NK-92 (cell line): Measurements from ENCODE around the gene CIC.

Experiments used
- DNase-seq: peaks from one replicate; lab custom pipeline; 2025; ENCODE audit not compliant: unreplicated experiment; lab: John Stamatoyannopoulos, UW

CIC gene

DNA sequence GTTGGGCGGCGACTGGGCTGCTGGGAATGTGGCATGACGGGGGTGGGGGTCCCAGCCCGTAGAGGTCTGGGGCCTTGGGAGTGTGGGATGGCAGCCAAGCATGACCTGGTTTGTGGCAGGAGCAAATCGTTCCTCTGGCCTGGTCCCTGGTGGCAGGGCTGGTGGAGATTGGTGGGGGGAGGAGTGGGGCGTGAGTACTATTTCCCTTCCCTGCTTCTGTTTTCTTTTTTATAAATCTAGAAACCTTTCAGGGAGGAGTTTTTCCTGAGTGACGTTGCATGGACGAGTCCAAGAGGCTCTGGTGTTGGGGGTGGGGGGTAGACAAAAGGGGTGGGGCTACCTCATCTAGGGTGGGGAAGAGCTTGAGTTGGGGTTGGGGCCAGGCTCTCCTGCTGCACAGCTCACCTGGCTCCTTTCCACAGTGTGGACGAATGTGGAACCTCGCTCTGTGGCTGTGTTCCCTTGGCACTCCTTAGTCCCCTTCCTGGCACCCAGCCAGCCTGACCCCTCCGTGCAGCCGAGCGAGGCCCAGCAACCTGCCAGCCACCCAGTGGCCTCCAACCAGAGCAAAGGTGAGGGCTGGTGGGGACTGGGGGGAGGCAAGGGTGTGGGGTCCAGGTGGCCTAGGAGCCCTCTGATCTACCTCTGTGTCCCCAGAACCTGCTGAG, 17.4 kb downstream of the CIC start:
- no peak for DNase-seq

DNA sequence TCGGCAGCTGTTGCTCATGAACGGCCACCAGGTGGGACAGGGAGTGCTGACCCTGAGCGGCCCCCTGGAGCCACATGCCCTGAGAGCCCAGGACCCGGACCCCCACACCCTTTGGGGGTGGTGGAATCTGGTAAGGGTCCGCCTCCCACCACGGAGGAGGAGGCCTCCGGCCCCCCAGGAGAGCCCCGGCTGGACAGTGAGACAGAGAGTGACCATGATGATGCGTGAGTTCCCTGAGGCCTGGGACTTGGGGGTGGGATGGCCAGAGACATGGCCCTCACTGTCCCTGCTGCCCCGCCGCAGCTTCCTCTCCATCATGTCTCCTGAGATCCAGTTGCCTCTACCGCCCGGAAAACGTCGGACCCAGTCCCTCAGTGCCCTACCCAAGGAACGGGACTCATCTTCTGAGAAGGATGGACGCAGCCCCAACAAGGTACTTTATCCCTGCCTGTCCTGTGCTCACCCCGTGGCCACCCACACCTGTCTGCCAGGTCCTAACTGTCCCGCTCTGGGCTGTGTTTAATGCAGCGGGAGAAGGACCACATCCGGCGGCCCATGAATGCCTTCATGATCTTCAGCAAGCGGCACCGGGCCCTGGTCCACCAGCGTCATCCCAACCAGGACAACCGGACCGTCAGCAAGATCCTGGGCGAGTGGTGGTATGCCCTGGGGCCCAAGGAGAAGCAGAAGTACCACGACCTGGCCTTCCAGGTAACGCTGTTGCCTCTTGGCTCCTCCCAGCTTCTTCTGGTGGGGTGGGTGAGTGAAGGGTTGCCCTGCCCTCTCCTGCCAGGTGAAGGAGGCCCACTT, 18.2 kb downstream of the CIC start:
- no peak for DNase-seq

DNA sequence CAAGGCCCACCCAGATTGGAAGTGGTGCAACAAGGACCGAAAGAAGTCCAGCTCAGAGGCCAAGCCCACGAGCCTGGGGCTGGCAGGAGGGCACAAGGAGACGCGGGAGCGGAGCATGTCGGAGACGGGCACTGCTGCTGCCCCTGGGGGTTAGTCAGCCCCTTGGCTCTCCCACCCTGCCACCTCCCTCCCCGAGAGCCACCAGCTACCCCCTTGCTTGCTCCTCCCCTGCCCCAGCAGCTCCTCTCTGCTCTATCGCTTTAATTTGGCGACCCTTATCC, 18.7 kb downstream of the CIC start:
- no peak for DNase-seq

DNA sequence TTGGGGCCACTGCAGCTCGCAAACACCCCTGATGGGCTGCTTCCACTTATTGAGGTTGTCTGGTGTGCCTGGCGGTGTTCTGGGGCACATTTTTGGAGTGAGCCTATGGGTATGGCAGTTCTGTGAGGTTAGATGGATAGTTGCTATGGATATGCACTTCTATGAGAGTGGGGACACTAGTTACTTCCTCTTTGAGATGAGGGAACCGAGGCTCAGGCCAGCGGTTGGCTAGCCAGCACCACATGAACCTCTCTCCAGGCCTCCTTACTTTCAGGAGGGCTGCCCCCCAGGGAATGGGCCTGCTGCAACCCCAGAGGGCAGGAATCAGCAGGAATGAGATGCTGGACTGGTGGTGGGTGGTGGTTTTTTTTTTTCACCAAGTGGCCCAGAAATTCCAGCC, 19.3 kb downstream of the CIC start:
- no peak for DNase-seq

DNA sequence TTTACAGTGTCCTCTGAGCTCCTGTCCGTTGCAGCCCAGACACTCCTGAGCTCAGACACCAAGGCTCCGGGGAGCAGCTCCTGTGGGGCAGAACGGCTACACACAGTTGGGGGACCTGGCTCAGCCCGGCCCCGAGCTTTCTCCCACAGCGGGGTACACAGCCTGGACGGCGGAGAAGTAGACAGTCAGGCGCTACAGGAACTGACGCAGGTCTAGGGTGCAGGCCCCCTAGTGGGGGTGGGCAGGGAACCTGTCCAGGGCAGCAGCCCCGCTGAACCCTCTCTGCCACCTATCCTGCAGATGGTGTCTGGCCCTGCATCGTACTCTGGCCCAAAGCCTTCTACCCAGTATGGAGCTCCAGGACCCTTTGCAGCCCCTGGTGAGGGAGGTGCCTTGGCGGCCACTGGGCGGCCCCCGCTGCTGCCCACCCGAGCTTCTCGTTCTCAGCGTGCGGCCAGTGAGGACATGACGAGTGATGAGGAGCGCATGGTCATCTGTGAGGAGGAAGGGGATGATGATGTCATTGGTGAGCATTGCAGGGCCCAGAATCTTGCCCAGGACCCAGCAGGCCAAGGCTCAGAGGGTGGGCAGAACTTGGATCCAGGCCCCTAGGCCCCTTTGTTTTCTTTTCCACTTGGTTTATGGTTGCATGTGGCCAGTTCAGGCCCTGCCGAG, 20.0 kb downstream of the CIC start:
- DNase-seq: no peak

DNA sequence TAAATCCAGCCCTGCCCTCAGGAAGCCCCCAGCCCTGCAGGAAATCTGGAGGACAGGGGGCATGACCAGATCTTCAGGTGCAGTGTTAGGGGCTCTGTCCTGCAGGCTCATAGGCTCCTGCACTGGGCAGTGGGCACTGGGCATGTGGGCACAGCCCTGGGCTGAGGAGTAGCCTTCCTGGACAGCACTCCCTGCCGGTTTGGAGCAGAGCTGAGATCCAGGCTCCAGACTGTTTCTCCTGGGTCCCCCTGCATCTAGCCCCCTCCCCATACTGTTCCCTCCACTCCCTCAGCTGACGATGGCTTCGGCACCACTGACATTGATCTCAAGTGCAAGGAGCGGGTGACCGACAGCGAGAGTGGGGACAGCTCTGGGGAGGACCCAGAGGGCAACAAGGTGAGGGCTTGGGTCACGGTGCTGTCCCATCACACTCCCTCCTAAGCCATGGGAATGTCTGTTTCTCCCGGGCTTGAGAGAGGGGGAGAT, 20.5 kb downstream of the CIC start:
- no peak for DNase-seq

DNA sequence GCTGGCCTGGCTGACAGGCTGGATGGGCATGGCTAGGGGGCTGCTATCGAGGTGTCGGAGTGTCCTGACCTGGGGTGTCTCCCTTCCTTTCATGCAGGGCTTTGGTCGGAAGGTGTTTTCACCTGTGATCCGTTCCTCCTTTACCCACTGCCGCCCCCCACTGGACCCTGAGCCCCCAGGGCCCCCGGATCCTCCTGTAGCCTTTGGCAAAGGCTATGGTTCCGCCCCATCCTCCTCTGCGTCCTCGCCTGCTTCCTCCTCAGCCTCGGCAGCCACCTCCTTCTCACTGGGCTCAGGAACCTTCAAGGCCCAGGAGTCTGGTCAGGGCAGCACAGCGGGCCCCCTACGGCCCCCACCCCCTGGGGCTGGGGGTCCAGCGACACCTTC, 21.1 kb downstream of the CIC start:
- DNase-seq: no peak

DNA sequence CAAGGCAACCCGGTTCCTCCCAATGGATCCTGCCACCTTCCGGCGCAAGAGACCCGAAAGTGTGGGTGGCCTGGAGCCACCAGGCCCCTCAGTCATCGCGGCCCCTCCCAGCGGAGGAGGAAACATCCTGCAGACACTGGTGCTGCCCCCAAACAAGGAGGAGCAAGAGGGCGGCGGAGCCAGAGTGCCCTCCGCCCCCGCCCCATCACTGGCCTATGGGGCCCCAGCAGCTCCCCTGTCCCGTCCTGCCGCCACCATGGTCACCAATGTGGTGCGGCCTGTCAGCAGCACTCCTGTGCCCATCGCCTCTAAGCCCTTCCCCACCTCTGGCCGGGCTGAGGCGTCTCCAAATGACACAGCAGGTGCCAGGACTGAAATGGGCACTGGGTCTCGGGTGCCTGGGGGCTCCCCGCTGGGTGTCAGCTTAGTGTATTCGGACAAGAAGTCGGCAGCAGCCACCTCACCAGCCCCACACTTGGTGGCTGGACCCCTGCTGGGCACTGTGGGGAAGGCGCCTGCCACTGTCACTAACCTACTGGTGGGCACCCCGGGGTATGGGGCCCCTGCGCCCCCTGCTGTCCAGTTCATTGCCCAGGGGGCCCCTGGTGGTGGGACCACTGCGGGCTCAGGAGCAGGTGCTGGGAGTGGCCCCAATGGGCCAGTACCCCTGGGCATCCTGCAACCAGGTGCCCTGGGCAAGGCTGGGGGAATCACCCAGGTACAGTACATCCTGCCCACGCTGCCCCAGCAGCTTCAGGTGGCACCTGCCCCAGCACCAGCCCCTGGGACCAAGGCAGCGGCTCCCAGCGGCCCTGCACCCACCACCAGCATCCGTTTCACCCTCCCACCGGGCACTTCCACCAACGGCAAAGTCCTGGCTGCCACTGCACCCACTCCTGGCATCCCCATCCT, 21.7 kb downstream of the CIC start:
- DNase-seq: no peak

DNA sequence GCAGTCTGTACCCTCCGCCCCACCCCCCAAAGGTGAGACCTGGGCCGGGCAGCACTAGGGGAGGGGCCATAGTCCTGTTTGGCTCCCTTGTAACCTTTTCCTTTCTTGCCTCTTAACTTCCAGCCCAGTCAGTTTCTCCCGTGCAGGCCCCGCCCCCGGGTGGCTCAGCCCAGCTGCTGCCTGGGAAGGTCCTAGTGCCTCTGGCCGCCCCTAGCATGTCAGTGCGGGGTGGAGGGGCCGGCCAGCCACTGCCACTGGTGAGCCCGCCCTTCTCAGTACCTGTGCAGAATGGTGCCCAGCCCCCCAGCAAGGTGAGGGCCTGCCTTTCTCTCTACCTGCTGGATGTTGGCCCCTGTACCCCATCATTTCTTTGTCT, 22.4 kb downstream of the CIC start:
- DNase-seq: no peak

DNA sequence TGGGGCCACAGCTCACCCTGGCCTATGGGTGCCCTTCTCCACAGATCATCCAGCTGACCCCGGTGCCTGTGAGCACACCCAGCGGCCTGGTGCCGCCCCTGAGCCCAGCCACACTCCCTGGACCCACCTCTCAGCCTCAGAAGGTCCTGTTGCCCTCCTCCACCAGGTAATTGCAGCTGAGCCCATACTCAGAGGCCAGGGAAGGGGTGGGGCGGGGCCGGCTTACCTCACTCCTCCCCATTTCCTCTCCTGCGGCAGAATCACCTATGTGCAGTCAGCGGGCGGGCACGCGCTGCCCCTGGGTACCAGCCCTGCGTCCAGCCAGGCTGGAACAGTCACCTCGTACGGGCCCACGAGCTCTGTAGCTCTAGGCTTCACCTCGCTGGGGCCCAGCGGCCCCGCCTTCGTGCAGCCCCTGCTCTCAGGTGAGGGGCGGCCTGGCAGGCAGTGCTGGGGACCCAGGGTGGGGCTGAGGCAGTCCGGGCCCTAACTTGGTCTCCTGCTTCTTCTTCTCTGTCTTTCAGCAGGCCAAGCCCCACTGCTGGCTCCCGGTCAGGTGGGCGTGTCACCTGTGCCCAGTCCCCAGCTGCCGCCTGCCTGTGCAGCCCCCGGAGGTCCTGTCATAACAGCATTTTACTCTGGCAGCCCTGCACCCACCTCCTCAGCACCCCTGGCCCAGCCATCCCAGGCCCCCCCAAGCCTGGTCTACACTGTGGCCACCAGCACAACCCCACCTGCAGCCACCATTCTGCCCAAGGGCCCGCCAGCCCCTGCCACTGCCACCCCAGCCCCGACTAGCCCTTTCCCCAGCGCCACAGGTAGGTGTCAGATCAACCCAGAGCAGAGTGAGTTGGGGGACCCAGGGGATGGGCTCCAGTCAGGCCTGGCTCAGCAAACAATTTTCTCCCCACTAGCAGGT, 23.2 kb downstream of the CIC start:
- no peak for DNase-seq

DNA sequence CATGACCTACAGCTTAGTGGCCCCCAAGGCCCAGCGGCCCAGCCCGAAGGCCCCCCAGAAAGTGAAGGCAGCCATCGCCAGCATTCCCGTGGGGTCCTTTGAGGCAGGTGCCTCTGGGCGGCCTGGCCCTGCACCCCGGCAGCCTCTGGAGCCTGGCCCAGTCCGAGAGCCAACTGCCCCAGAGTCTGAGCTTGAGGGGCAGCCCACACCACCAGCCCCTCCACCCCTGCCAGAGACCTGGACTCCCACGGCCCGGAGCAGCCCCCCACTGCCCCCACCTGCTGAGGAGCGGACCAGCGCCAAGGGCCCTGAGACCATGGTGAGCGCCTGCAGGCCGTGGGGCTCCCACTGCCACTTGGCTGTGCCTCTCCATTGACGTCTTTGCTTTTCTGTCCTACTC, 23.9 kb downstream of the CIC start:
- no peak for DNase-seq

DNA sequence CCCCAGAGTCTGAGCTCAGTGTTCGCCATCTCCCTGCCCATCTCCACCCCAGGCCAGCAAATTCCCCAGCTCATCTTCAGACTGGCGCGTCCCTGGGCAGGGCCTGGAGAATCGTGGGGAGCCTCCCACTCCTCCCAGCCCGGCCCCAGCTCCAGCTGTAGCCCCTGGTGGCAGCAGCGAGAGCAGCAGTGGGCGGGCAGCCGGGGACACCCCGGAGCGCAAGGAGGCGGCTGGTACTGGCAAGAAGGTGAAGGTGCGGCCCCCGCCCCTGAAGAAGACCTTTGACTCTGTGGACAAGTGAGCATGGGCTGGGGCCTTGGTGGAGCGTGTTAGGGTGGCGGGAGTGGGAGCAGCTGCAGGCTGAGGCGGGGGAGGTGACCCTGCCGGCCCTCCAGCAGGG, 24.5 kb downstream of the CIC start:
- DNase-seq: no peak

DNA sequence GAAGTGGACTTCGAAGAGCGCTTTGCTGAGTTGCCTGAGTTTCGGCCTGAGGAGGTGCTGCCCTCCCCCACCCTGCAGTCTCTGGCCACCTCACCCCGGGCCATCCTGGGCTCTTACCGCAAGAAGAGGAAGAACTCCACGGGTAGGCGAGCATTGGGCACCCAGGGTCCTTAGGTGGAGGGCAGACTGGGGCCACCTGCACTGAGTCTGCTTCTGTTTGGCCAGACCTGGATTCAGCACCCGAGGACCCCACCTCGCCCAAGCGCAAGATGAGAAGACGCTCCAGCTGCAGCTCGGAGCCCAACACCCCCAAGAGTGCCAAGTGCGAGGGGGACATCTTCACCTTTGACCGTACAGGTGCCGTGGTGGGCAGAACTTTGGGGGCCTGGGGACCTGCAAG, 24.9 kb downstream of the CIC start:
- no peak for DNase-seq

DNA sequence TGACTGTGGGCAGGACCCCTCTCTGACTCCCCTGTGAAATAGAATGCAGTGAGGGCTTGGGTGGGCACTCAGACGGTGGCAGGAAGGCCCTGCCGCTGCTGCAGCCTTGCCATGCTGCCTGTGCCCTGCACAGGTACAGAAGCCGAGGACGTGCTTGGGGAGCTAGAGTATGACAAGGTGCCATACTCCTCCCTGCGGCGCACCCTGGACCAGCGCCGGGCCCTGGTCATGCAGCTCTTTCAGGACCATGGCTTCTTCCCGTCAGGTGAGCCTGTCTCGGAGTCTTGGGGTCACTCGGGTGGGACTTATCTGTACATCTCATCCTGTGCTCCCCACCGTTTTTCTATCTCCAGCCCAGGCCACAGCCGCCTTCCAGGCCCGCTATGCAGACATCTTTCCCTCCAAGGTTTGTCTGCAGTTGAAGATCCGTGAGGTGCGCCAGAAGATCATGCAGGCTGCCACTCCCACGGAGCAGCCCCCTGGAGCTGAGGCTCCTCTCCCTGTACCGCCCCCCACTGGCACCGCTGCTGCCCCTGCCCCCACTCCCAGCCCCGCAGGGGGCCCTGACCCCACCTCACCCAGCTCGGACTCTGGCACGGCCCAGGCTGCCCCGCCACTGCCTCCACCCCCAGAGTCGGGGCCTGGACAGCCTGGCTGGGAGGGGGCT, 25.6 kb downstream of the CIC start:
- DNase-seq: no peak

DNA sequence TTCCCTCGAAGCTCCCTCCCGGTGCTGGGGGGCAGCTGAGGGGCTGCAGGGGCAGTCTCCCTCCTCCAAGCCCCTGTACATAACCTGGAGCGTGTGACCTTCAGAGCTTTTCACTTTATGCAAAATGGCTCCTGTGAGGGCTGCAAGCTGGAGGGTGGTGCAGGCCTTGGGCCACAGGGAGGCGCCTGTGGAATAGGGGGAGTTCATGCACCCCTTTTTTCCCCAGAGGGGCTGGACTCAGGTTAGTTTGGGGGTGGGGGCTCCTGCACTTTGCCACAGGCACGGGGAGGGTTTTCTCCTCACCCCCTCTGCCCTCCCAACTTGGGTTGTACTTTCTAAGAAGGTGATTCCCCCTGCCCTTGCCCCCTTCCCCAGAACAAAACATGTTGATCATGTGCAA, 26.3 kb downstream of the CIC start:
- no peak for DNase-seq

DNA sequence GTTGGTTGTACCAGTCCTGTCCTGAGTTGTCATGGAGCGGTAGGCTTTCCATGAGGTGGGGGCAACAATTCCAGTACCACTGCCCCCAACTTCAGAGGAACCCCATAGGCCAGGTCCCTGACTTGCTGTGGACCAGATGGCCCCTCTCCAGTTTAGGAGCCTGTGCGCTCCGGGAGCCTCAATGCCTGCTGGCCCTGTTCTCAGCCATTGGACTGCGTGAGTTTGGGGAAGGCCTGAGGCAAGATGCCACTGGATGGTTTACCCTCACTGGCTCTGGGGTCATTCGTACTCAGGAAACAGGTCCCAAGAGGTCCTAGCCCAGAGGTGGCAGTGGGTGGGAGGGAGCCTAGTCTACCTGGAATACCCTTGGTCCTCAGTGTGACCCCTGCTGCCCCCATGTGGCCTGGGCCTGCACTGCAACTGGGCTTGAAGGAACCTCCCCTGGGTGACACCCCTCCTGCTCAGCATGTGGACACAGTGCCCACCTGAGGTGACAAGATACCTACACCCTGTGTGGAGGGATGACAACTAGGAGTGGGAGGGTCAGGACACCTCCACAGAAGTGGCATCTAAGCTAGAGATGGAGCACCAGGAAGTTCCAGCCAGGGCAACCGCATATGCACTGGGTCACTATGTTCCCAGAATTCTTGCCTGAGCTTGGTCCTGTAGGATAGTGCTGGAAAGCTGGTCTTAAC, 26.9 kb downstream of the CIC start:
- peak; percentile 39 for DNase-seq

DNA sequence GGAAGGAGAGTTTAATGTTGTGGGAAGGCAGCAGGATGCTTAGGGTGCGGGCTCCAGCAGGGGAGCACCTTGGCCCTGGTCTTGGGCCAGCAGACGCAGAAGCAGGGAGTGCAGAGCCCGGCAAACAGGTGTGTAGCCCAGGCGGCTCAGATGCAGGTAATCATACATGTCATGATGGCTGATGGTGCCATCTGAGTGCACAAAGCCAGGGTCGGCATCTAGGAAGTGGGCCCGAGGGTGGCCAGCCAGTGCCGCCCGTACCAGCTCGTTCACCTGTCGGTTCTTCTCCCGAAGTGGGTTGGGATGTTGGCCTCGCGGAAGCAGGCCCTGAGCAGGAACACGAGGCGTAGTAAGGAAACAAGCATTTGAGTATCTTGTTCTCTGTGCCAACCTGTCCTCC, 28.0 kb downstream of the CIC start:
- no peak for DNase-seq

DNA sequence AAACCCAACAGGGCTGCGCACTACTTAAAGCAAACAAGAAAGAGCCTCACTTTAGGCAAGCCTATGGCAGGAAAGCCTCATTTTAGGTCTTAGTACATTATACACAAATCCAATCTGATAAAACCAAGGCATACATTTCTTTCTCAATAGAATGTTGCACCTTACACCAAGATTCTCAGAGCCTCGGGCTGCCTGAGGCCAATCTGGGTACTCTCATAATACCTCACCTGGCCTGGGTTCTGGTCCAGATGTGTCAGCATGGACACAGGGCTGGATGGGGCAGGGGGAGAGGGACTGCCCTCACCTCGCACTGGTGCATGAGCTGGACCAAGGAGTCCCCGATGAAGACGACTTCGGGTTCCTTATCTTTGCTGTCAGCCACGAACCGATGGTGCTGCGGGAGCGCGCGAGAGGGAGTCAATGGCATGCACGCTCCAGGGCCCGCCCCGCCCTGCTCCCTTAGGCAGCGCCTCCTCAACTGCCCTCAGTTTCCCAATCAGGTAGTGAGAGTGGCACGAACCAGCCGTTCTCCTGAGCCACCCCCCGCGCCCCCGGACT, 32.7 kb downstream of the CIC start, which contains the start of gene PRR19:
Gene PRR19, plus strand, starts transcription at position 487 of the 558 bp plus-strand sequence. CDS start 7,453 bp downstream, outside the sequence.
- DNase-seq: no peak

DNA sequence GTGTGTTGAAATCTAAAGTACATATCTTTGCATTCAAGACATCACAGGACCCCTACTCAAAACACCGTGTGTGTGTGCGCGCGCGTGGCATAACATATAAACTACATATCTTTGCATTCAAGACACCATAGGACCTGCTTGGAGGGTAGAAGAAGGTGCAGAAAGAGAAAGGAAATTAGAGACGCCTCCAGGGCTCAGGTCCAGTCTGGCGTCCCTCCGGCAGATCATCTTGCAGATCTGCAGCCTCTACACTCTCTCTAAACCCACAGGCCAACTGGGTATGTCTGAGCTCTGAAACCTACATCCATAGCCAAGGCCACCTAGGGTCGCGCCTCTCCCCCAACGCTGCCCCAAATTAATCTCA, 34.0 kb downstream of the CIC start:
- DNase-seq: no peak
